Heart left ventricle (tissue), 16 donors: ENCODE data around the gene HTR7. TPM values are rescaled to one million over a fixed set of nuclear protein-coding genes. Genes with fewer than 3 reads are reported as not detected.

ENCODE experiments used
- ATAC-seq, 4 donors: fragments of 200-7000 bp; cut with Tn5 transposase; one replicate each; pipeline ENCODE4 v1.9.1; 2020 to 2022; ENCODE audit warnings: moderate library complexity in 4 of 4, mild to moderate bottlenecking in 3 of 4, moderate number of reproducible peaks in 1 of 4
- DNase-seq, 5 donors: peaks; one replicate each; pipeline ENCODE4 v3.0.0-alpha.2; 2020
- H3K27ac ChIP-seq, 12 donors: fragments of 200-600 bp; sonication (generic) in 4 of 12; one replicate each; pipeline versions ENCODE4 v1.5.0 to v1.8.0; 2016 to 2022; ENCODE audit warnings: mild to moderate bottlenecking in 2 of 12
- H3K27me3 ChIP-seq, 9 donors: fragments of 200-600 bp; sonication (generic) in 2 of 9; one replicate each; pipeline versions ENCODE4 v1.5.1 to v1.8.0; 2016 to 2022; ENCODE audit warnings: mild to moderate bottlenecking in 3 of 9
- H3K36me3 ChIP-seq, 9 donors: fragments of 200-600 bp; sonication (generic) in 2 of 9; one replicate each; pipeline versions ENCODE4 v1.5.0 to v1.8.0; 2018 to 2022; ENCODE audit warnings: mild to moderate bottlenecking in 2 of 9
- H3K4me1 ChIP-seq, 12 donors: fragments of 200-600 bp; sonication (generic) in 4 of 12; one replicate each; pipeline versions ENCODE4 v1.5.0 to v1.8.0; 2016 to 2022; ENCODE audit warnings: mild to moderate bottlenecking in 3 of 12
- H3K4me3 ChIP-seq, 12 donors: fragments of 200-600 bp; sonication (generic) in 4 of 12; one replicate each; pipeline versions ENCODE4 v1.5.0 to v1.8.0; 2017 to 2022; ENCODE audit warnings: mild to moderate bottlenecking in 9 of 12, moderate library complexity in 4 of 12
- H3K9me3 ChIP-seq, 12 donors: fragments of 200-600 bp; sonication (generic) in 4 of 12; one replicate each; pipeline versions ENCODE4 v1.5.0 to v1.8.0; 2016 to 2022; ENCODE audit warnings: mild to moderate bottlenecking in 1 of 12
- CTCF ChIP-seq, 12 donors: fragments of 200-600 bp; sonication (generic) in 4 of 12; IDR thresholded peaks; one replicate each; pipeline versions ENCODE4 v1.5.0 to v1.8.0; 2018 to 2022; ENCODE audit warnings: antibody characterized with exemption in 12 of 12, mild to moderate bottlenecking in 5 of 12
- POLR2A ChIP-seq, 2 donors: fragments of 450-650 bp; IDR thresholded peaks; one replicate each; pipeline ENCODE4 v1.6.1; 2017; ENCODE audit warnings: antibody characterized with exemption in 2 of 2, mild to moderate bottlenecking in 2 of 2, moderate library complexity in 2 of 2
- WGBS, 4 donors: extraction: QIAGEN DNeasy Blood & Tissue Kit in 2 of 4; methylation state at CpG; one replicate each; pipeline versions ENCODE4 v1.1.5 to v1.1.7; 2013 to 2018; 5-methylcytosine and 5-hydroxymethylcytosine counted together
- intact Hi-C, 10 donors: fragments of 100-400 bp; cut with DNase I; formaldehyde crosslinking; loops; one replicate each; pipeline versions ENCODE4 v1.11.1 to v1.14.2; 2022
- polyA plus RNA-seq, 2 donors: library from polyadenylated mRNA; stranded (reverse); fragments of 200-250 nt; gene quantifications; one replicate each; pipeline ENCODE4 v1.2.3, GENCODE V29; 2013
- total RNA-seq, 9 donors: library from RNA; depleted of rRNA in 2 of 9; stranded (reverse); fragments of >200 nt in 2 of 9; fragmentation: NEBNext Ultra II Directional in 3 of 9; extraction: Animal tissue kit (Norgen Biotek cat#: 25700) in 3 of 9; gene quantifications; one replicate each; pipeline versions ENCODE4 v1.1.0 to v1.2.4, GENCODE V29; 2016 to 2023
- donor health status: ischemic (EF 13 %, LVEDD 7.1; RV severe dilation, severe dysfunction).
- donor health status: healthy with polysubstance abuse.
- donor health status: DM: no; HTN: yes; CAD: no.
- donor health status: DM: no; HTN: no; CAD: no.
- donor health status: ischemic (EF 25% LVEDD 6.9; RV normal size, moderate dysfunction).
- donor health status: ischemic (EF 25% LVEDD 5.7; RV mildly dilated, moderate dysfunction).
- donor health status: healthy.
- donor health status: DM: yes; HTN: yes; CAD: no.
- donor health status: ischemic (EF 35%, LVEDD 5.7; RV mildly dilated, moderate dysfunction).
- donor health status: nonischemic (EF 11% LVEDD 7.7; RV severe dilation, severe dysfunction).
- donor health status: DM: yes; HTN: yes; CAD: no.
- donor health status: PGD.
- donor health status: ischemic (EF 29% LVEDD 5.4; RV normal size, mild dysfunction).
- donor health status: nonischemic (EF 23%, LVEDD 6.1; RV moderate dilation, normal function).

The HTR7 gene
- total and polyA plus RNA-seq, 11 donors = 0.10 to 0.66 (median 0.24) TPM; not detected in 4

GRCh38 chr10:90800232-90800796, 57.5 kb downstream of the HTR7 start:
- intact Hi-C loops = no loop called here
- no peaks in the 10 kb centered on the region for H3K27me3 ChIP-seq
- TF ChIP-seq POLR2A (IDR thresholded peaks at IDR 0.05) (no peak), CTCF (IDR thresholded peaks at IDR 0.05) (no peak)
- WGBS, 4 donors = 67 to 79% (median 72%) methylated on average over 5 of the region's 5 CpGs
- H3K4me1 ChIP-seq = no peaks in the 10 kb centered on the region
- DNase-seq = no peak
- ATAC-seq = no peak
- peaks cover 0 to 18% (median 0%) of the 10 kb centered on the region in 12 donors for H3K9me3 ChIP-seq
- H3K4me3 ChIP-seq = no peak overlapping the region
- no peaks in the 10 kb centered on the region for H3K36me3 ChIP-seq
- no peak overlapping the region for H3K27ac ChIP-seq

- no peak for ATAC-seq
- no peak overlapping the region for H3K27ac ChIP-seq
- H3K4me1 ChIP-seq = no peaks in the 10 kb centered on the region
- H3K27me3 ChIP-seq = no peaks in the 10 kb centered on the region
- WGBS, 4 donors = 90 to 95% (median 92%) methylated on average over 3 of the region's 3 CpGs
- H3K4me3 ChIP-seq = no peak overlapping the region
- no peak for TF ChIP-seq POLR2A (IDR thresholded peaks at IDR 0.05)
- TF ChIP-seq CTCF (IDR thresholded peaks at IDR 0.05) = no peak
- H3K36me3 ChIP-seq = no peaks in the 10 kb centered on the region
- H3K9me3 ChIP-seq = peaks cover 0 to 17% (median 0%) of the 10 kb centered on the region in 12 donors
- intact Hi-C loops = no loop called here
- no peak for DNase-seq
Observed at GRCh38 chr10:90799172-90799571, 58.7 kb downstream of the HTR7 start.

- H3K4me3 ChIP-seq = no peak overlapping the region
- H3K4me1 ChIP-seq = no peaks in the 10 kb centered on the region
- TF ChIP-seq POLR2A (IDR thresholded peaks at IDR 0.05) = no peak
- TF ChIP-seq CTCF (IDR thresholded peaks at IDR 0.05) = no peak
- no peak overlapping the region for H3K27ac ChIP-seq
- intact Hi-C loops = no loop called here
- ATAC-seq = no peak
- H3K27me3 ChIP-seq = no peaks in the 10 kb centered on the region
- no peak for DNase-seq
- peaks cover 0 to 10% (median 0%) of the 10 kb centered on the region in 12 donors for H3K9me3 ChIP-seq
- no peaks in the 10 kb centered on the region for H3K36me3 ChIP-seq
Observed at GRCh38 chr10:90798482-90798881, 59.4 kb downstream of the HTR7 start.

- H3K27ac ChIP-seq = no peak overlapping the region
- H3K27me3 ChIP-seq = peaks cover 0 to 13% (median 0%) of the 10 kb centered on the region in 9 donors
- H3K36me3 ChIP-seq = no peaks in the 10 kb centered on the region
- DNase-seq = no peak
- ATAC-seq = no peak
- H3K4me1 ChIP-seq = peaks cover 0 to 4% (median 0%) of the 10 kb centered on the region in 12 donors
- TF ChIP-seq POLR2A (IDR thresholded peaks at IDR 0.05) = no peak
- no peak for TF ChIP-seq CTCF (IDR thresholded peaks at IDR 0.05)
- H3K4me3 ChIP-seq = no peak overlapping the region
- 81 to 87% (median 84%) methylated on average over 2 of the region's 2 CpGs for WGBS, 4 donors
- H3K9me3 ChIP-seq = no peaks in the 10 kb centered on the region
- intact Hi-C loops = no loop called here
Observed at GRCh38 chr10:90790422-90790821, 67.4 kb downstream of the HTR7 start.
